WERI-Rb-1 (cell line): ENCODE results near the gene DLG1.
"Not testable (repeated sequence)": the region's sequence is repeated elsewhere in the genome, so short reads cannot be mapped to it uniquely, and the experiment has no call there.

Experiments
- DNase-seq: peaks from one replicate; pipeline ENCODE4 v3.0.0-alpha.2; 2020
- H3K27ac ChIP-seq: fragments of 250-450 bp; sonication (Bioruptor Pico); 2 replicates; pipeline ENCODE4 v1.5.1; 2020; ENCODE audit warnings: mild to moderate bottlenecking, moderate library complexity
- H3K27me3 ChIP-seq: fragments of 250-450 bp; sonication (Bioruptor Pico); 2 replicates; pipeline ENCODE4 v1.5.1; 2021; ENCODE audit warnings: mild to moderate bottlenecking, low read depth, moderate library complexity; ENCODE audit not compliant: insufficient read depth, severe bottlenecking
- H3K36me3 ChIP-seq: fragments of 250-450 bp; sonication (Bioruptor Pico); 2 replicates; pipeline ENCODE4 v1.5.1; 2020; ENCODE audit warnings: mild to moderate bottlenecking, moderate library complexity
- H3K4me3 ChIP-seq: 2 replicates; pipeline ENCODE4 v1.5.1; 2011; ENCODE audit warnings: low read depth, mild to moderate bottlenecking, control low read depth, low read length
- H3K9me3 ChIP-seq: fragments of 250-450 bp; sonication (Bioruptor Pico); 2 replicates; pipeline ENCODE4 v1.5.1; 2021; ENCODE audit warnings: mild to moderate bottlenecking, moderate library complexity; ENCODE audit not compliant: severe bottlenecking
- CTCF ChIP-seq: IDR thresholded peaks from 2 replicates; pipeline ENCODE4 v1.5.1; 2011; ENCODE audit warnings: low read depth, mild to moderate bottlenecking, control low read depth, inconsistent platforms, low read length

The DLG1 gene

GRCh38 chr3:197197334-197197733 is 101.1 kb downstream of the DLG1 start:
- H3K9me3 ChIP-seq: no peaks in the 10 kb centered on the region
- DNase-seq: no peak

GRCh38 chr3:197196192-197196591 is 102.2 kb downstream of the DLG1 start:
- no peak for TF ChIP-seq CTCF
- Histone ChIP-seq H3K27ac (no peak overlapping the region), H3K27me3 (no peaks in the 10 kb centered on the region), H3K4me3 (no peak overlapping the region), H3K9me3 (no peaks in the 10 kb centered on the region), H3K36me3 (no peaks in the 10 kb centered on the region)
- DNase-seq: no peak

More at GRCh38 chr3:197197334-197197733, 101.1 kb downstream of the DLG1 start:
- Histone ChIP-seq H3K4me3 (no peak overlapping the region), H3K36me3 (no peaks in the 10 kb centered on the region), H3K27ac (no peak overlapping the region), H3K27me3 (no peaks in the 10 kb centered on the region)
- TF ChIP-seq CTCF: no peak

GRCh38 chr3:197195326-197195725 is 103.1 kb downstream of the DLG1 start:
- no peak for DNase-seq
- Histone ChIP-seq H3K9me3 (no peaks in the 10 kb centered on the region), H3K4me3 (no peak overlapping the region), H3K36me3 (no peaks in the 10 kb centered on the region), H3K27ac (no peak overlapping the region), H3K27me3 (no peaks in the 10 kb centered on the region)
- TF ChIP-seq CTCF: no peak

- DNase-seq: not testable (repeated sequence)
These were observed 104.7 kb downstream of the DLG1 start for GRCh38 chr3:197193759-197194158.

GRCh38 chr3:197191897-197192296 is 106.5 kb downstream of the DLG1 start:
- no peak for DNase-seq
- no peaks in the 10 kb centered on the region for H3K27me3 ChIP-seq
- H3K4me3 ChIP-seq: no peak overlapping the region
- no peaks in the 10 kb centered on the region for H3K9me3 ChIP-seq
- H3K27ac ChIP-seq: no peak overlapping the region
- TF ChIP-seq CTCF: no peak
- H3K36me3 ChIP-seq: no peaks in the 10 kb centered on the region

More at GRCh38 chr3:197193759-197194158, 104.7 kb downstream of the DLG1 start:
- H3K36me3 ChIP-seq, H3K9me3 ChIP-seq, H3K27ac ChIP-seq, H3K27me3 ChIP-seq, H3K4me3 ChIP-seq: not testable (repeated sequence)

- Histone ChIP-seq H3K27ac (no peak overlapping the region), H3K4me3 (no peak overlapping the region), H3K9me3 (no peaks in the 10 kb centered on the region), H3K27me3 (no peaks in the 10 kb centered on the region), H3K36me3 (no peaks in the 10 kb centered on the region)
- no peak for DNase-seq
- no peak for TF ChIP-seq CTCF
These were observed 108.8 kb downstream of the DLG1 start for GRCh38 chr3:197189623-197190022.
